Measurements from ENCODE around the gene TNXB. TPM values are rescaled to one million over a fixed set of nuclear protein-coding genes. Genes with fewer than 3 reads are reported as not detected.
A peak's percentile ranks its signal among the peaks of the same experiment; 100 is the strongest.

Gene TNXB
- total RNA-seq (100 to 1,000 TPM in 6 of 7 donors, 10 to 100 TPM in 1; 58.5 to 334 (median 205) TPM), polyA plus RNA-seq (100 to 1,000 TPM in 1 of 2 donors, 10 to 100 TPM in 1; 13.3 to 114 TPM)
- long read RNA-seq, donor 1, transcript TNXB-203 (13 exons, 3,125 nt) = major isoform, 23 of 186 reads
- long read RNA-seq, donor 1, transcript TNXB-206 (14 exons, 2,756 nt) = minor isoform, 13 of 186 reads
- long read RNA-seq, donor 1, partial matches to known transcripts = 131 of 186 reads
- long read RNA-seq, donor 1, other reads (novel, unspliced or antisense) = 19 of 186 reads
- long read RNA-seq, donor 2, partial matches to known transcripts = 109 of 195 reads
- long read RNA-seq, donor 2, other reads (novel, unspliced or antisense) = 86 of 195 reads
- long read RNA-seq, donor 3, transcript TNXB-203 (13 exons, 3,125 nt) = major isoform, 13 of 268 reads
- long read RNA-seq, donor 3, transcript TNXB-206 (14 exons, 2,756 nt) = minor isoform, 10 of 268 reads
- long read RNA-seq, donor 3, partial matches to known transcripts = 213 of 268 reads
- long read RNA-seq, donor 3, other reads (novel, unspliced or antisense) = 32 of 268 reads

DNA sequence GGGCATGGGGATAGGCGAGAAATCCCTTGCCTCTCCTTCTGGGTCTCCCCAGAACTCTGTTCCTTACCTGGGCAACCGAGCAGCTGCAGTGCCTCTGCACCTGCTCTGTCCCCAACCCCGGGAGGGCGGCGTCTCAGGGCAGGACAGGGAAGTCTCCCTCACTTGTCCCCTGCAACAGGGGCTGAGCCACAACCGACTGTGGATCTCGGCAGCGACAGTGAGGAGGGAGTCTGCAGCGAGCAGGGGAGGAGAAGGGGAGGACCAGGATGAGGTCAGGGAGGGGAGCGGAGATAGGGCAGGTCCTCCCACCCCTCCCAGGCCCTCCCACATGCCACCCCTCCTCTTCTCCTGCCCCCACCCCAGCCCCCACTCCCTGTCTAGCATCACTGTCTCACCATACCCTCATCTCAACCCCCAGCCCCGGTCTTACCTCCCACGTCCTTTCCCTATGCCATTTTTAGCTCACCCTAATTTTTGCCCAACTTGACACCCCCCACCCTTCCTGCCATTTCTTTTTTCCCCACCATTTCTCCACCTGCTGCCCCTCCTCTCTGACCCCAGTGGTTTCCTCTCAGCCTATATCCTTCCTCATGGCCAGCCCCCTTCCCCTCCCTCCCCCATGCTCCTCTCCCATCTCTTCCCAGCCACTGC, at the start of gene TNXB:
Gene TNXB, minus strand, starts transcription at position 225 of the 651 bp plus-strand sequence. CDS start 11,140 bp downstream, outside the sequence.
- Histone ChIP-seq H3K9me3 (no peaks in the 10 kb centered on the region), H3K27me3 (no peaks in the 10 kb centered on the region), H3K4me3 (peak within 1 kb of the TSS; percentile 43), H3K27ac (peak within 1 kb of the TSS; percentile 78 to 82), H3K4me1 (ENCODE audit: insufficient read depth) (peaks cover 44% of the 10 kb centered on the region), H3K36me3 (no peaks in the 10 kb centered on the region)
- TF ChIP-seq CTCF (IDR thresholded peaks at IDR 0.05) (no peak), EP300 (IDR thresholded peaks at IDR 0.05) (no peak), POLR2A (IDR thresholded peaks at IDR 0.05) (no peak)
- peak in 4 of 5 donors; percentile 49 to 63 (median 53) for DNase-seq
- 2 to 6% (median 4%) methylated on average over 12 of the region's 12 CpGs for WGBS, 3 donors
- intact Hi-C loops (cut with DNase I) = no loop called here

- H3K36me3 ChIP-seq = no peaks in the 10 kb centered on the region
- intact Hi-C loops (cut with DNase I) = loop anchor here in 1 of 4 donors (10.0 kb wide), 1 partner anchor 73 kb away; no protein-coding TSS in a partner anchor
- DNase-seq = no peak
- no peak overlapping the region for H3K27ac ChIP-seq
- no peak overlapping the region for H3K4me3 ChIP-seq
- no peaks in the 10 kb centered on the region for H3K27me3 ChIP-seq
- peaks cover 6% of the 10 kb centered on the region for H3K4me1 ChIP-seq (ENCODE audit: insufficient read depth)
- TF ChIP-seq POLR2A (IDR thresholded peaks at IDR 0.05) (no peak), EP300 (IDR thresholded peaks at IDR 0.05) (no peak), CTCF (IDR thresholded peaks at IDR 0.05) (no peak)
- no peaks in the 10 kb centered on the region for H3K9me3 ChIP-seq
These were observed 48.9 kb upstream of the TNXB start for GRCh38 chr6:32158052-32158451.

DNA sequence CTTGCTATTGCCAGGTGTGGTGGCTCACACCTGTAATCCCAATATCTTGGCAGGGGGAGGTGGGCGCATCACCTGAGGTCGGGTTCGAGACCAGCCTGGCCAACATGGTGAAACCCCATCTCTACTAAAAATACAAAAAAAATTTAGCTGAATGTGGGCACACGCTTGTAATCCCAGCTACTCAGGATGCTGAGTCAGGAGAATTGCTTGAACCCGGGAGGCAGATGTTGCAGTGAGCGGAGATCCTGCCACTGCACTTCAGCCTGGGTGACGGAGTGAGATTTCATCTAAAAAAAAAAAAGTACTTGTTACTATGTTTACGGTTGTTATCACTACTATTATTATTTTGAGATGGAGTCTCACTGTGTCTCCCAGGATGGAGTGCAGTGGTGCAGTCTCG, 47.8 kb upstream of the TNXB start:
- Histone ChIP-seq H3K4me1 (ENCODE audit: insufficient read depth) (peaks cover 9% of the 10 kb centered on the region), H3K36me3 (no peaks in the 10 kb centered on the region), H3K4me3 (no peak overlapping the region), H3K9me3 (no peaks in the 10 kb centered on the region), H3K27ac (no peak overlapping the region), H3K27me3 (no peaks in the 10 kb centered on the region)
- WGBS, 3 donors = 78 to 87% (median 79%) methylated on average over 9 of the region's 9 CpGs
- intact Hi-C loops (cut with DNase I) = loop anchor here in 1 of 4 donors (10.0 kb wide), 1 partner anchor 72 kb away; no protein-coding TSS in a partner anchor
- DNase-seq = no peak
- no peak for TF ChIP-seq POLR2A (IDR thresholded peaks at IDR 0.05)
- no peak for TF ChIP-seq CTCF (IDR thresholded peaks at IDR 0.05)
- no peak for TF ChIP-seq EP300 (IDR thresholded peaks at IDR 0.05)

GRCh38 chr6:32154514-32155161, 45.5 kb upstream of the TNXB start:
- no peaks in the 10 kb centered on the region for H3K27me3 ChIP-seq
- DNase-seq = peak; percentile 76 to 84 (median 82)
- TF ChIP-seq POLR2A (IDR thresholded peaks at IDR 0.05) (no peak), EP300 (IDR thresholded peaks at IDR 0.05) (no peak), CTCF (IDR thresholded peaks at IDR 0.05) (peak in 2 of 3 donors; percentile 86 to 87)
- H3K4me3 ChIP-seq = peak overlapping the region; percentile 51
- intact Hi-C loops (cut with DNase I) = loop anchor here in 3 of 4 donors (2.0 to 10.0 kb wide), 3 partner anchors 36 to 70 kb away; no protein-coding TSS in a partner anchor
- peaks cover 9% of the 10 kb centered on the region for H3K4me1 ChIP-seq (ENCODE audit: insufficient read depth)
- no peaks in the 10 kb centered on the region for H3K36me3 ChIP-seq
- 1 to 5% (median 2%) methylated on average over 33 to 34 of the region's 34 CpGs for WGBS, 3 donors
- peak overlapping the region; percentile 90 to 94 for H3K27ac ChIP-seq
- H3K9me3 ChIP-seq = no peaks in the 10 kb centered on the region
